ENCODE measurements around the gene SYT11. TPM values are rescaled to one million over a fixed set of nuclear protein-coding genes. Genes with fewer than 3 reads are reported as not detected.
A peak's percentile ranks its signal among the peaks of the same experiment; 100 is the strongest.
"Not testable (repeated sequence)": the region's sequence is repeated elsewhere in the genome, so short reads cannot be mapped to it uniquely, and the experiment has no call there.

The SYT11 gene
- polyA plus RNA-seq, 1 donor from 2014 or later: 4.9 TPM

DNA sequence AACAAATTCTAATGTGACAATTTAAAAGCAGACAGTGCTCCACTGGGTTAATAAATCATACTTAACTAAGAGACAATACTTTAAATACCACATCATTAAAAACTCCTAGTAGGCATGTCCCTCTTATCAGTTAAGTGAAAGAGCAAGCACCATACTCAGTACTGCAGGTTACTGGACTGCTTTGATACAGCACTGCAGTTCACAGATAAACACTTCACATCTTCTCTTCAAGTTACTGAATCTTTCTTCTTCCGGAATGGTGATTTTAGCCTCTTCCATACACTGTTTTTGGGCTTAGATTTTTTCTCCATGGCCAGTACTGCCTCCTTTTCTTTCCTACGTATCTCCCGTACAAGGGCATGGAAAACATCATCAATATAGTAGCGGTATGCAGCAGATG, 40.8 kb downstream of the SYT11 start:
- H3K4me3 Mint-ChIP-seq: no peak overlapping the region
- H3K4me1 Mint-ChIP-seq: peaks cover 0 to 10% (median 1%) of the 10 kb centered on the region in 3 donors
- H3K27ac Mint-ChIP-seq: no peak overlapping the region
- no peaks in the 10 kb centered on the region for H3K27me3 Mint-ChIP-seq
- H3K9me3 Mint-ChIP-seq: no peaks in the 10 kb centered on the region
- peaks cover 6% of the 10 kb centered on the region for H3K36me3 Mint-ChIP-seq

- H3K27ac Mint-ChIP-seq: peak overlapping the region in 2 of 3 donors; percentile 39 to 63
These were observed 44.9 kb downstream of the SYT11 start for GRCh38 chr1:155904261-155904660.

GRCh38 chr1:155909894-155910293, 50.5 kb downstream of the SYT11 start:
- Mint-ChIP-seq H3K9me3 (no peaks in the 10 kb centered on the region), H3K4me3 (peak overlapping the region in 3 of 4 donors; percentile 93 to 99 (median 96)), H3K4me1 (peaks cover 17 to 20% (median 19%) of the 10 kb centered on the region in 3 donors), H3K27me3 (no peaks in the 10 kb centered on the region), H3K27ac (peak overlapping the region in 2 of 3 donors; percentile 6 to 89), H3K36me3 (peaks cover 4% of the 10 kb centered on the region)

More at GRCh38 chr1:155904261-155904660, 44.9 kb downstream of the SYT11 start:
- Mint-ChIP-seq H3K36me3 (peaks cover 8% of the 10 kb centered on the region), H3K9me3 (no peaks in the 10 kb centered on the region), H3K27me3 (no peaks in the 10 kb centered on the region), H3K4me1 (peaks cover 0 to 10% (median 2%) of the 10 kb centered on the region in 3 donors), H3K4me3 (no peak overlapping the region)

DNA sequence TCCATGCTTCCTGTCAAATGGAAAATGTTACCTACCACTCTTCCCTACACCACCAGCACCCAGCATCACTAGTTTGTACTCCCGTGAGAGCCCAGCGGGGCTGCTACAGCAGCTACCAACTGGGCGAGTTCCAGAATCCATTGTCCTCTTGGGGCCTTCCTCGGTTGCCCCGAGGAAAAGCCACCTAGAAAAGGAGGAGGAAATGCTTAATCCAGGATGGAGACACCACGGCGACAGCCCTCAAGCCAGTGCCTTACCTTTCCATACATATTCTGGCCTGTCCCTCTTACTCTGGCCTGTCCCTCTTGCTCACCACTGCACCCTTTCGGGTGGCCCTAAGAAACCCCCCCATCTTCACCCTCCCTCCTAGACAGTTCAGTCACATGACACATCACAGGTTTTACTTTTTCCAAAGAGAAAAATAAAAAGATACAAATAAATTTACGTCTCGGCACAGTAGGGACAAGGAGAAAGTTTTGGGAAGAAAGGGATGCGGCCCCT, 51.3 kb downstream of the SYT11 start:
- peak overlapping the region; percentile 89 to 95 (median 93) for H3K27ac Mint-ChIP-seq
- no peaks in the 10 kb centered on the region for H3K27me3 Mint-ChIP-seq
- peaks cover 4% of the 10 kb centered on the region for H3K36me3 Mint-ChIP-seq
- H3K9me3 Mint-ChIP-seq: no peaks in the 10 kb centered on the region
- peak overlapping the region; percentile 93 to 99 (median 98) for H3K4me3 Mint-ChIP-seq
- peaks cover 17 to 20% (median 19%) of the 10 kb centered on the region in 3 donors for H3K4me1 Mint-ChIP-seq

- no peaks in the 10 kb centered on the region for H3K27me3 Mint-ChIP-seq
- peaks cover 17 to 20% (median 17%) of the 10 kb centered on the region in 3 donors for H3K4me1 Mint-ChIP-seq
- peak within 1 kb of the TSS; percentile 89 to 95 (median 93) for H3K27ac Mint-ChIP-seq
- H3K9me3 Mint-ChIP-seq: no peaks in the 10 kb centered on the region
- H3K4me3 Mint-ChIP-seq: peak within 1 kb of the TSS; percentile 93 to 99 (median 98)
- H3K36me3 Mint-ChIP-seq: peaks cover 5% of the 10 kb centered on the region
These were observed 52.0 kb downstream of the SYT11 start, which contains the start of gene RIT1 for GRCh38 chr1:155911156-155912055. Gene RIT1 (minus strand): TSS chr1:155911349. CDS start chr1:155910761, 588 bp downstream.

DNA sequence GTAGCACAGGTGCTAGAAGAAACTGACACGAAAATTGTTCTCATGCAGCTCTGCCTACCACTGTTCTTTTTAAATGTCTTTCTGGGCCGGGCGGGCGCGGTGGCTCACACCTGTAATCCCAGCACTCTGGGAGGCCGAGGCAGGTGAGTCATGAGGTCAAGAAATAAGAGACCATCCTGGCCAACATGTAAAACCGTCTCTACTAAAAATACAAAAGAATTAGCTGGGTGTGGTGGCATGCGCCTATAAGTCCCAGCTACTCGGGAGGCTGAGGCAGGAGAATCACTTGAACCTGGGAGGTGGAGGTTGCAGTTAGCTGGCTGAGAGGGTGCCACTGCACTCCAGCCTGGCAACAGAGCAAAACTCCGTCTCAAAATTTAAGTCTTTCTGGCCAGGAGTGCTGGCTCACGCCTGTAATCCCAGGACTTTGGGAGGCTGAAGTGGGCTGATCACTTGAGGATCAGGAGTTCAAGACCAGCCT, 52.7 kb downstream of the SYT11 start:
- peaks cover 6% of the 10 kb centered on the region for H3K36me3 Mint-ChIP-seq
- H3K27me3 Mint-ChIP-seq: no peaks in the 10 kb centered on the region
- H3K9me3 Mint-ChIP-seq: no peaks in the 10 kb centered on the region
- H3K27ac Mint-ChIP-seq: peak overlapping the region; percentile 89 to 95 (median 93)
- H3K4me1 Mint-ChIP-seq: peaks cover 17 to 24% (median 17%) of the 10 kb centered on the region in 3 donors
- peak overlapping the region; percentile 93 to 99 (median 98) for H3K4me3 Mint-ChIP-seq

DNA sequence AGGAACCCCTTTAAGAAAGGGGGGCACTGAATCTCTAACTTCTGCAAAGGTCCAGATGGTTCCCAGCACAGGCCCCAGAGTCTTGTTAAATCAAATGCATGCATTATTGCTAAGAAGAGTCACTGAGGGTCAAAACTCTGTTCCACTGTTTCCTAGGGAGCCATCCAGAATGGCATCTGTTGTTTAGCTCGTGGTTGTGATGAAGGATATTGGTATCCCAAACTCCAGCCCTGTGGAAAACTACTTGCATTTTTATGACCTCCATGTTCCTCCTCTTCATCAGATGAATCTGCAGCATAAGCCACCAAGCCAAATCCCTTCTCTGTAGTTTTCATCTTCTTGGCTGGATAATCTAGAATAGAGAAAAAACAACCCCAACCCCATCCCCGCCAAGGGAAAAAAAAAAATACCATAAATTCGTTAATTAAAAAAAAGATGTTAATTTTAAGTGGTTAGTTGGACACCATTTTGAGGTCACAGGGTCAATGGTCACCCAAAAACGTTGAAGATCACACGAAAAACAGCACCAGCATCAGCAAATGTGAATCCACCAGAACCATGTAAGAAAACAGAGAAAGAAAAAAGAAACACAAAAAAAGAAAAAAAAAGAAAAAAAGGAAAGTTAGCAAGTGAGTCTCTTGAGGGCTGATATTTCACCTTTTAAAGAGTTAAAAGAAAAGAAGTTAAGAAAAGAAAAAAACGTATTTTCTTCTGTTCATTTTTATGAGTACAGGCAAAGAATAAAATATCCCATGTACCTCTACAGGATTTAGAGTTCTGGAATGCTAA, 54.8 kb downstream of the SYT11 start:
- Mint-ChIP-seq H3K9me3 (no peaks in the 10 kb centered on the region), H3K27ac (no peak overlapping the region), H3K36me3 (peaks cover 5% of the 10 kb centered on the region)

DNA sequence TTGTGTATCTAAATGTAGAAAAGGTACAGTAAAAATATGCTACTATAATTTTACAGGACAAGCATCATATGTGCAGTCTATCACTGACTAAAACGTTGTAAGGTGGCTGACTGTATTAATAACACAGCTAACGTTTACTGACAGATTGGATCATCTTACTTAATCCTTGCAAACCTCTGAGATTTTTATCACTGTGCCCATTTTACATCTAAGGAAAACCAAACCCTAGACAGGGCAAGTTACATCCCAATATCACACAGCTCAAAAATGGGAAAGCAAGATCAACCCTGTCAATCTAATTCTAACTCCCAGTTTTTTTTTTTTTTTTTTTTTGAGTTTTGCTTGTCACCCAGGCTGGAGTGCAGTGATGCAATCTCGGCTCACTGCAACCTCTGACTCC, 59.3 kb downstream of the SYT11 start:
- no peak overlapping the region for H3K27ac Mint-ChIP-seq
- peaks cover 3% of the 10 kb centered on the region for H3K36me3 Mint-ChIP-seq
- H3K9me3 Mint-ChIP-seq: no peaks in the 10 kb centered on the region
- H3K4me3 Mint-ChIP-seq: no peak overlapping the region
- peaks cover 0 to 8% (median 0%) of the 10 kb centered on the region in 3 donors for H3K4me1 Mint-ChIP-seq
- no peaks in the 10 kb centered on the region for H3K27me3 Mint-ChIP-seq

More for the DNA sequence above, 54.8 kb downstream of the SYT11 start:
- no peak overlapping the region for H3K4me3 Mint-ChIP-seq
- H3K27me3 Mint-ChIP-seq: no peaks in the 10 kb centered on the region
- peaks cover 17 to 24% (median 17%) of the 10 kb centered on the region in 3 donors for H3K4me1 Mint-ChIP-seq

- H3K9me3 Mint-ChIP-seq: no peaks in the 10 kb centered on the region
- no peak overlapping the region for H3K4me3 Mint-ChIP-seq
- no peaks in the 10 kb centered on the region for H3K27me3 Mint-ChIP-seq
- peaks cover 3% of the 10 kb centered on the region for H3K36me3 Mint-ChIP-seq
- H3K4me1 Mint-ChIP-seq: peaks cover 0 to 8% (median 0%) of the 10 kb centered on the region in 3 donors
- H3K27ac Mint-ChIP-seq: peak overlapping the region in 1 of 3 donors; percentile 43
These were observed 60.4 kb downstream of the SYT11 start for GRCh38 chr1:155919801-155920200.

DNA sequence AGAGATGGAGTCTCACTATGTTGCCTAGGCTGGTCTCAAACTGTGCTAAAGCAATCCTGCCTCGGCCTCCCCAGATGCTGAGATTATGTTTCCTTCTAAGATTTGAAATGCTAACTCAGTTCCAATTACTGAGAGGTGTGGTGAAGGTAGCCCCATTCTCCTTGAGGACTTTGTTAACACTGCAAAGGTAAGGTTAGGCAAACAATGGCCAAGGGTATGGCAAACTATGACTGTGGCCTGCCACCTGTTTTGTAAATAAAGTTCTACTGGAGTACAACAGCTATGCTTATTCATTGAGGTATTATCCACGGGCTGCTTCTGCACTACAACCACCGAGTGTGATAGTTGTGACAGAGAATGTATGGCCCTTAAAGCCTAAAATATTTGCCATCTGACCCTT, 61.4 kb downstream of the SYT11 start:
- peaks cover 0 to 8% (median 1%) of the 10 kb centered on the region in 3 donors for H3K4me1 Mint-ChIP-seq
- peaks cover 3% of the 10 kb centered on the region for H3K36me3 Mint-ChIP-seq
- H3K4me3 Mint-ChIP-seq: no peak overlapping the region
- H3K27me3 Mint-ChIP-seq: no peaks in the 10 kb centered on the region
- no peak overlapping the region for H3K27ac Mint-ChIP-seq
- no peaks in the 10 kb centered on the region for H3K9me3 Mint-ChIP-seq

GRCh38 chr1:155925506-155925905, 66.1 kb downstream of the SYT11 start:
- Mint-ChIP-seq H3K4me3 (no peak overlapping the region), H3K36me3 (no peaks in the 10 kb centered on the region), H3K9me3 (no peaks in the 10 kb centered on the region), H3K4me1 (peaks cover 1 to 8% (median 5%) of the 10 kb centered on the region in 3 donors), H3K27ac (no peak overlapping the region), H3K27me3 (no peaks in the 10 kb centered on the region)

GRCh38 chr1:155929057-155929456, 69.7 kb downstream of the SYT11 start:
- H3K36me3 Mint-ChIP-seq: no peaks in the 10 kb centered on the region
- H3K4me3 Mint-ChIP-seq: no peak overlapping the region
- H3K27me3 Mint-ChIP-seq: no peaks in the 10 kb centered on the region
- H3K9me3 Mint-ChIP-seq: no peaks in the 10 kb centered on the region
- peaks cover 0 to 21% (median 11%) of the 10 kb centered on the region in 3 donors for H3K4me1 Mint-ChIP-seq
- H3K27ac Mint-ChIP-seq: peak overlapping the region in 1 of 3 donors; percentile 8

GRCh38 chr1:155930725-155931124, 71.4 kb downstream of the SYT11 start:
- not testable (repeated sequence) for H3K9me3 Mint-ChIP-seq, H3K36me3 Mint-ChIP-seq, H3K27me3 Mint-ChIP-seq
- Mint-ChIP-seq H3K27ac (peak overlapping the region in 2 of 3 donors; percentile 59 to 63), H3K4me1 (peaks cover 0 to 20% (median 11%) of the 10 kb centered on the region in 3 donors), H3K4me3 (peak overlapping the region in 2 of 4 donors; percentile 8 to 39)

DNA sequence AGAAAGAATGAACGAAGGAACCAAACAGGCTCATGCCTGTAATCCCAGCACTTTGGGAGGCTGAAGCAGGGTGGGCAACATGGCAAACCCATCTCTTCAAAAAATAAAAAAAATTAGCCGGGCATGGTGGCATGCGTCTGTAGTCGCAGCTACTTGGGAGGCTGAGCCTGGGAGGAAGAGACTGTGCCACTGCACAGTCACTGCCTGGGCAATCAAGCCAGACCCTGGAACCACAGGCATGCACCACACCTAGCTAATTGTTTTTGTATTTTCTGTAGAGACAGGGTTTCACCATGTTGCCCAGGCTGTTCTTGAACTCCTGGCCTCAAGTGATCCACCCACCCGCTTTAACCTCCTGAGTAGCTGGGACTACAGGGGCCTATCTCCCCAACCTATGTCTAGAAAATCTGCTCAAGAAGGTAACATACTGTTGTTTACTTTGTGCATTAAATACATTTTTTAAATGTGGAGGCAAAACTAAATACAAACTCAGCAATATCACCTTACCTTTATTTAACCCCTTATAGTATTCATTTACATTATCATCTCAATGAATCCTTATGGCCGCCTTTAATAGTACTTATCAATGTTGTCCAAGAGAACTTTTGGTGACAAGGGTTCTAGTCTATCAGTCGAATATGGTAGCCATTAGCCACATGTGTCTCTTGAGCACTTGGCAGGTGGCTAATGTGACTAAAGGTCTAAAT, 72.1 kb downstream of the SYT11 start:
- H3K36me3 Mint-ChIP-seq: no peaks in the 10 kb centered on the region
- H3K4me1 Mint-ChIP-seq: peaks cover 0 to 22% (median 13%) of the 10 kb centered on the region in 3 donors
- H3K27me3 Mint-ChIP-seq: no peaks in the 10 kb centered on the region
- peak overlapping the region in 2 of 3 donors; percentile 33 to 59 for H3K27ac Mint-ChIP-seq
- H3K9me3 Mint-ChIP-seq: no peaks in the 10 kb centered on the region
- H3K4me3 Mint-ChIP-seq: peak overlapping the region; percentile 44 to 77 (median 70)
